Activated CD4-positive, CD25-positive, alpha-beta regulatory T cell (primary cell): ENCODE measurements around the gene HPF1.
A peak's percentile ranks its signal among the peaks of the same experiment; 100 is the strongest.
"Not testable (repeated sequence)": the region's sequence is repeated elsewhere in the genome, so short reads cannot be mapped to it uniquely, and the experiment has no call there.

Source experiments
- DNase-seq, 4 experiments: peaks; one replicate each; lab custom pipeline; 2025; lab: John Stamatoyannopoulos, UW

The HPF1 gene

GRCh38 chr4:169757575-169758184 lies at the start of gene HPF1:
Gene HPF1 (minus strand): TSS chr4:169757944. CDS start chr4:169757877, 67 bp downstream.
- peak; percentile 84 to 93 (median 85) for DNase-seq

GRCh38 chr4:169806770-169807169 lies 49.0 kb upstream of the HPF1 start:
- DNase-seq: not testable (repeated sequence)

GRCh38 chr4:169803413-169803812 lies 45.7 kb upstream of the HPF1 start:
- no peak for DNase-seq

GRCh38 chr4:169802873-169803272 lies 45.1 kb upstream of the HPF1 start:
- DNase-seq: no peak

GRCh38 chr4:169800541-169800940 lies 42.8 kb upstream of the HPF1 start:
- DNase-seq: no peak

GRCh38 chr4:169799260-169799659 lies 41.5 kb upstream of the HPF1 start:
- DNase-seq: no peak

- no peak for DNase-seq
Measured at GRCh38 chr4:169795585-169795984, 37.8 kb upstream of the HPF1 start.

GRCh38 chr4:169791527-169792156 lies 33.9 kb upstream of the HPF1 start:
- no peak for DNase-seq

- no peak for DNase-seq
Measured at GRCh38 chr4:169791062-169791461, 33.3 kb upstream of the HPF1 start.

- DNase-seq: peak in 1 of 4 experiments; percentile 2
Measured at GRCh38 chr4:169774466-169775445, 17.0 kb upstream of the HPF1 start.

- DNase-seq: no peak
Measured at GRCh38 chr4:169773889-169774288, 16.1 kb upstream of the HPF1 start.

GRCh38 chr4:169771556-169772080 lies 13.9 kb upstream of the HPF1 start:
- DNase-seq: not testable (repeated sequence)

- DNase-seq: no peak
Measured at GRCh38 chr4:169770416-169770815, 12.7 kb upstream of the HPF1 start.

GRCh38 chr4:169768385-169768784 lies 10.6 kb upstream of the HPF1 start:
- no peak for DNase-seq

- no peak for DNase-seq
Measured at GRCh38 chr4:169766741-169767140, 9.0 kb upstream of the HPF1 start.

GRCh38 chr4:169765835-169766234 lies 8.1 kb upstream of the HPF1 start:
- DNase-seq: no peak

GRCh38 chr4:169761846-169762245 lies 4.1 kb upstream of the HPF1 start:
- DNase-seq: no peak

GRCh38 chr4:169758401-169758962 lies 738 bp upstream of the HPF1 start:
- no peak for DNase-seq

- peak in 1 of 4 experiments; percentile 14 for DNase-seq
Measured at GRCh38 chr4:169756971-169757574, 671 bp downstream of the HPF1 start.

GRCh38 chr4:169745291-169745690 lies 12.5 kb downstream of the HPF1 start:
- no peak for DNase-seq

GRCh38 chr4:169744601-169745000 lies 13.1 kb downstream of the HPF1 start:
- no peak for DNase-seq

- DNase-seq: no peak
Measured at GRCh38 chr4:169741569-169741968, 16.2 kb downstream of the HPF1 start.
